Stimulated activated CD8-positive, alpha-beta memory T cell treated with anti-CD3 and anti-CD28 coated beads, Interleukin-12 subunit alpha, Interleukin-12 subunit beta, amount 100 ng/mL, for 24 hours (primary cell): ENCODE data around the gene HUS1.
A peak's percentile ranks its signal among the peaks of the same experiment; 100 is the strongest.

ENCODE experiments used
- DNase-seq: peaks from one replicate; pipeline ENCODE4 v3.0.0-alpha.2; 2020; ENCODE audit errors: extremely low read depth

HUS1 gene

GRCh38 chr7:47979832-47980181, 392 bp upstream of the HUS1 start:
- DNase-seq: no peak

GRCh38 chr7:47978790-47979144, 648 bp downstream of the HUS1 start:
- no peak for DNase-seq

GRCh38 chr7:47973739-47974138, 5.7 kb downstream of the HUS1 start:
- no peak for DNase-seq

- DNase-seq: no peak
These were observed 8.7 kb downstream of the HUS1 start for GRCh38 chr7:47970761-47971160.

GRCh38 chr7:47968847-47969774, 10.3 kb downstream of the HUS1 start:
- peak; percentile 11 for DNase-seq

- DNase-seq: no peak
These were observed 11.7 kb downstream of the HUS1 start for GRCh38 chr7:47967708-47968107.

- no peak for DNase-seq
These were observed 12.3 kb downstream of the HUS1 start for GRCh38 chr7:47967123-47967522.

- DNase-seq: no peak
These were observed 14.0 kb downstream of the HUS1 start for GRCh38 chr7:47965456-47965855.

- DNase-seq: no peak
These were observed 17.2 kb downstream of the HUS1 start for GRCh38 chr7:47962262-47962661.

- no peak for DNase-seq
These were observed 22.3 kb downstream of the HUS1 start for GRCh38 chr7:47957156-47957555.

- no peak for DNase-seq
These were observed 23.2 kb downstream of the HUS1 start for GRCh38 chr7:47956220-47956619.

- DNase-seq: no peak
These were observed 25.0 kb downstream of the HUS1 start for GRCh38 chr7:47954231-47954911.

GRCh38 chr7:47953822-47954221, 25.6 kb downstream of the HUS1 start:
- DNase-seq: no peak

GRCh38 chr7:47952224-47952623, 27.2 kb downstream of the HUS1 start:
- DNase-seq: no peak

- DNase-seq: no peak
These were observed 28.0 kb downstream of the HUS1 start for GRCh38 chr7:47951374-47951773.

GRCh38 chr7:47950714-47951113, 28.7 kb downstream of the HUS1 start:
- DNase-seq: no peak

GRCh38 chr7:47949703-47950102, 29.7 kb downstream of the HUS1 start:
- DNase-seq: no peak

- no peak for DNase-seq
These were observed 31.1 kb downstream of the HUS1 start, which contains the start of gene PKD1L1 for GRCh38 chr7:47948141-47948790. Gene PKD1L1, minus strand, starts transcription at chr7:47948466. Its CDS starts 26 bp downstream, at chr7:47948440.

GRCh38 chr7:47947355-47947749, 32.1 kb downstream of the HUS1 start:
- DNase-seq: no peak

- DNase-seq: no peak
These were observed 32.6 kb downstream of the HUS1 start for GRCh38 chr7:47946581-47947354.

GRCh38 chr7:47945261-47946015, 34.0 kb downstream of the HUS1 start:
- peak; percentile 45 for DNase-seq
